GM23338 (cell line): ENCODE data around the gene SULT1C3.

Experiments used
- CREB1 ChIP-seq: fragments of 250-450 bp; sonication (Bioruptor Pico); IDR thresholded peaks from 2 replicates; pipeline ENCODE4 v1.5.0; 2020; ENCODE audit warnings: low read depth, mild to moderate bottlenecking, moderate library complexity
- EZH2 ChIP-seq: fragments of 200-600 bp; sonication (generic); IDR thresholded peaks from one replicate; pipeline ENCODE4 v1.8.0; 2017; ENCODE audit warnings: antibody characterized with exemption, mild to moderate bottlenecking, low read depth; ENCODE audit not compliant: unreplicated experiment
- EZH2phosphoT487 ChIP-seq: fragments of 200-600 bp; sonication (generic); IDR thresholded peaks from one replicate; pipeline ENCODE4 v1.8.1; 2018; ENCODE audit warnings: antibody characterized with exemption; ENCODE audit not compliant: unreplicated experiment
- NANOG ChIP-seq: IDR thresholded peaks from 2 replicates; pipeline ENCODE4 v1.6.1; 2016; ENCODE audit warnings: antibody characterized with exemption, borderline replicate concordance
- POLR2AphosphoS5 ChIP-seq: IDR thresholded peaks from 2 replicates; pipeline ENCODE4 v1.6.1; 2016; ENCODE audit warnings: antibody characterized with exemption, low read depth
- STAT1 ChIP-seq: IDR thresholded peaks from one replicate; pipeline ENCODE4 v1.6.1; 2016; ENCODE audit warnings: antibody characterized with exemption; ENCODE audit not compliant: unreplicated experiment
- ZNF331 ChIP-seq: fragments of 250-450 bp; sonication (Bioruptor Pico); IDR thresholded peaks from 2 replicates; pipeline ENCODE4 v1.5.0; 2020; ENCODE audit warnings: low read depth, mild to moderate bottlenecking, moderate library complexity
- TF ChIP-seq, protein P1 (sequence below), 2 experiments: fragments of 200-600 bp in 1 of 2; sonication (generic) in 1 of 2; conservative IDR thresholded peaks; 2 replicates each; pipeline versions ENCODE4 v1.5.1 to v1.6.1; 2016 to 2017; ENCODE audit warnings: antibody characterized with exemption in 2 of 2, low read depth in 2 of 2, mild to moderate bottlenecking in 2 of 2, moderate library complexity in 1 of 2
- TF ChIP-seq, protein P2 (sequence below): IDR thresholded peaks from one replicate; pipeline ENCODE4 v1.6.1; 2018; ENCODE audit warnings: antibody characterized with exemption; ENCODE audit not compliant: unreplicated experiment

DNA sequence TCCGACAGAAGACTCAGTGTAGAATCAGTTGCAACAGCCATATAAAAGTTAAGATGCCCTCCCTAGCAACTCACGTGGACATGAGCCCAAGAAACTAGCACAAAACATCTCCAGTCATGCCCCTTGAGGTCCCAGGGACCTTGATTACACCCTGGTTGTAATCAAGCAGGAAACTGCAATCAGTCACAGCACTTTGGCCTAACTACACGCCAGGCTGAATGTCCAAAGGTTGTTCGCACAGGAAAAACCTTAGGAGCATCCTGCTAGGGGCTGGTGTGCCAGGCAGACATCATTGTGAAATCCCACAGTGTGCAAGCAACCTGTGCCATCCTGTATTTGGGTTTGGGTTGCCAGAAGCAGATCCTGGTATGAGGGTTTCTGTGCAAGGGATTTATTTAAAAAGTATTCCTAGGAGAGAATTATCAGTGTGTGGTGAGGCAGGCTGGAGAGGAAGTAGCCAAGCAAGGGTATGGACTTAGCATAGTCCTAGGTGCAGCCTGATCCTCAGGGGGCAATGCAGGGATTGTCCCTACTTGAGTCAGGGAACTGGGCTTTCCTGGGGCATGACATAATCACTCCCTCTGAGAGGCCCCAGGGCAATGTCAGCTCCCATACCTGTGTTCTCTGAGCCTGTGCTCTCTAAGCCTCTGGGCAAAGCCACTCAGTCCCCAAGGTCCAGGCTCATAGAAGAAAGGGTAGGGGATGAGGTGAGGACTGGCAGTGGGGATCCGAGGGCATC, 31.2 kb downstream of the SULT1C3 start:
- TF ChIP-seq, protein P1, sequence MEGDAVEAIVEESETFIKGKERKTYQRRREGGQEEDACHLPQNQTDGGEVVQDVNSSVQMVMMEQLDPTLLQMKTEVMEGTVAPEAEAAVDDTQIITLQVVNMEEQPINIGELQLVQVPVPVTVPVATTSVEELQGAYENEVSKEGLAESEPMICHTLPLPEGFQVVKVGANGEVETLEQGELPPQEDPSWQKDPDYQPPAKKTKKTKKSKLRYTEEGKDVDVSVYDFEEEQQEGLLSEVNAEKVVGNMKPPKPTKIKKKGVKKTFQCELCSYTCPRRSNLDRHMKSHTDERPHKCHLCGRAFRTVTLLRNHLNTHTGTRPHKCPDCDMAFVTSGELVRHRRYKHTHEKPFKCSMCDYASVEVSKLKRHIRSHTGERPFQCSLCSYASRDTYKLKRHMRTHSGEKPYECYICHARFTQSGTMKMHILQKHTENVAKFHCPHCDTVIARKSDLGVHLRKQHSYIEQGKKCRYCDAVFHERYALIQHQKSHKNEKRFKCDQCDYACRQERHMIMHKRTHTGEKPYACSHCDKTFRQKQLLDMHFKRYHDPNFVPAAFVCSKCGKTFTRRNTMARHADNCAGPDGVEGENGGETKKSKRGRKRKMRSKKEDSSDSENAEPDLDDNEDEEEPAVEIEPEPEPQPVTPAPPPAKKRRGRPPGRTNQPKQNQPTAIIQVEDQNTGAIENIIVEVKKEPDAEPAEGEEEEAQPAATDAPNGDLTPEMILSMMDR (conservative IDR thresholded peaks at IDR 0.05; ENCODE audit: low read depth in 2 of 2) = no peak
- TF ChIP-seq EZH2 (no peak), CREB1 (CRISPR knock-in tag) (no peak), POLR2AphosphoS5 (no peak), NANOG (no peak), EZH2phosphoT487 (no peak), ZNF331 (no peak), STAT1 (no peak)
- TF ChIP-seq, protein P2, sequence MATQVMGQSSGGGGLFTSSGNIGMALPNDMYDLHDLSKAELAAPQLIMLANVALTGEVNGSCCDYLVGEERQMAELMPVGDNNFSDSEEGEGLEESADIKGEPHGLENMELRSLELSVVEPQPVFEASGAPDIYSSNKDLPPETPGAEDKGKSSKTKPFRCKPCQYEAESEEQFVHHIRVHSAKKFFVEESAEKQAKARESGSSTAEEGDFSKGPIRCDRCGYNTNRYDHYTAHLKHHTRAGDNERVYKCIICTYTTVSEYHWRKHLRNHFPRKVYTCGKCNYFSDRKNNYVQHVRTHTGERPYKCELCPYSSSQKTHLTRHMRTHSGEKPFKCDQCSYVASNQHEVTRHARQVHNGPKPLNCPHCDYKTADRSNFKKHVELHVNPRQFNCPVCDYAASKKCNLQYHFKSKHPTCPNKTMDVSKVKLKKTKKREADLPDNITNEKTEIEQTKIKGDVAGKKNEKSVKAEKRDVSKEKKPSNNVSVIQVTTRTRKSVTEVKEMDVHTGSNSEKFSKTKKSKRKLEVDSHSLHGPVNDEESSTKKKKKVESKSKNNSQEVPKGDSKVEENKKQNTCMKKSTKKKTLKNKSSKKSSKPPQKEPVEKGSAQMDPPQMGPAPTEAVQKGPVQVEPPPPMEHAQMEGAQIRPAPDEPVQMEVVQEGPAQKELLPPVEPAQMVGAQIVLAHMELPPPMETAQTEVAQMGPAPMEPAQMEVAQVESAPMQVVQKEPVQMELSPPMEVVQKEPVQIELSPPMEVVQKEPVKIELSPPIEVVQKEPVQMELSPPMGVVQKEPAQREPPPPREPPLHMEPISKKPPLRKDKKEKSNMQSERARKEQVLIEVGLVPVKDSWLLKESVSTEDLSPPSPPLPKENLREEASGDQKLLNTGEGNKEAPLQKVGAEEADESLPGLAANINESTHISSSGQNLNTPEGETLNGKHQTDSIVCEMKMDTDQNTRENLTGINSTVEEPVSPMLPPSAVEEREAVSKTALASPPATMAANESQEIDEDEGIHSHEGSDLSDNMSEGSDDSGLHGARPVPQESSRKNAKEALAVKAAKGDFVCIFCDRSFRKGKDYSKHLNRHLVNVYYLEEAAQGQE = no peak
